ENCODE results near the gene TRIM39.
A peak's percentile ranks its signal among the peaks of the same experiment; 100 is the strongest.
"Not testable (repeated sequence)": the region's sequence is repeated elsewhere in the genome, so short reads cannot be mapped to it uniquely, and the experiment has no call there.

The TRIM39 gene

DNA sequence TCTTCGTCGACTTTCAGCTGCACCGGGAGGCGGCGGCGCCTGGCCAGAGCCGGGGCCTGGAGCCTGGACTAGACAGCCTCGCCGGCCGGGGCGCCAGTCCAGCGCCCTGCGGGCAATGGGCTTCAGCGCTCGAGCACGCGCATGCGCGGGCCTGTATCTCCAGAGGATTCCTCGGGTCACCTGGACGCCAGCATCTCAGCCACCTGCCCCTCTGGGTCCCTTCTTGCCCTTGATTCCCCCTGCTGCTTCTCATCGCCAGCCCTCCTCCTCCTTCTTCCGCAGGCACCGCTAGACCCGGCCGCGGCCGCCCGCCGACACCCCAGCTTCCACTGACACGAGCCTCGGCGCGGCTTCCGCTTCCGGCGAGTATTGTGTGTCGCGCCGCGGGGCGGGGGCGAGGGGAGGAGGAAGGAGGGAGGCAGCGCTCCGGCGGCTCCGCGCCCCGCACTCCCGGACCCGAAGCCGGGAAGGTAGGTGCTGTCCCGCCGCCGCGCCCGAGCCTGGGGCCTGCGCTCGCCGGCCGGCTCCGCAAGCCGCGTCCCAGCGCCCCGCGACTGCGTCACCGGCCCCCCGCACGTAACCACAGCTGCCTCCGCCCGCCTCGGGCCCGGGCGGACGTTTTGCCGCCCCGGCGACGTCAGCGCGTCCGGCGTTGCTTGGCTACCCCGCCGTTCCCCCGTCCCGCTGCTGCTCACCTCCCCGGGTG lies at the start of gene TRIM39:
Gene TRIM39 (plus strand): TSS at position 402 of the 706 bp plus-strand sequence. CDS start 2,391 bp downstream, outside the sequence.
- DNase-seq, result peak; percentile 54

DNA sequence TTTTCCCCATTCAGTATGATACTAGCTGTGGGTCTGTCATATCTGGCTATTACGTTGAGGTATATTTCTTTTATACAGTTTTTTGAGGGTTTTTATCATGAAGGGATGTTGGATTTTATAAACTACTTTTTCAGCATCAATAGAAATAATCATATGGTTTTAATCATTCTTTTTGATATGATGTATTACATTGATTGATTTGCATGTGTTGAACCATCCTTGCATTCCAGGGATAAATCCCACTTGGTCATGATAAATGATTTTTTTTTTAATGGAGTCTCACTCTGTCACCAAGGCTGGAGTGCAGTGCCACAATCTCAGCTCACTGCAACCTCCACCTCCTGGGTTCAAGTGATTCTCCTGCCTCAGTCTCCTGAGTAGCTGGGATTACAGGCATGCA lies 45.7 kb upstream of the TRIM39 start:
- not testable (repeated sequence) for DNase-seq

GRCh38 chr6:30282522-30282921 lies 44.2 kb upstream of the TRIM39 start:
- DNase-seq, result no peak

- DNase-seq, result no peak
Observed at GRCh38 chr6:30283761-30284160, 43.0 kb upstream of the TRIM39 start.

- DNase-seq, result no peak
Observed at GRCh38 chr6:30287139-30287538, 39.6 kb upstream of the TRIM39 start.

GRCh38 chr6:30295837-30296236 lies 30.9 kb upstream of the TRIM39 start:
- no peak for DNase-seq

GRCh38 chr6:30304002-30304401 lies 22.7 kb upstream of the TRIM39 start:
- DNase-seq, result no peak

GRCh38 chr6:30311101-30311500 lies 15.6 kb upstream of the TRIM39 start:
- no peak for DNase-seq

GRCh38 chr6:30311671-30312070 lies 15.1 kb upstream of the TRIM39 start:
- DNase-seq, result no peak

DNA sequence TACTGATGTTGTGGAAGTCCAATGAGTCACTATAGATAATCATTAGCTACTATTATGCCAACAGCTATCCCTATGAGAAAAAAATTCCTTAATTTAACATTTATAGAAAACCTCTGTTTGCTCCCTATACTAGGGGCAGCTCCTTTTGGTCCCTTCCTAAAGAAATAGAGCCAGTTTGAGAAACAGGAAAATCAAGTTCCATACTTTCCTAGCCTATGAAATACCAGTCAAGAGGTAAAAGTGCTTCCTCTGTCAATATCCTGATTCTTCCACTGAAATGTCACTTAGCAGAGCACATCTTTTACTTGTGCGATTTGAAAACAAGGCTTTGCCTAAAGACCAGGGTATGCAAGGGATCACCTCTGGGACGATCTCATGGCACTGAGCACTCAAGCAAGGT lies 14.5 kb upstream of the TRIM39 start:
- DNase-seq, result no peak

DNA sequence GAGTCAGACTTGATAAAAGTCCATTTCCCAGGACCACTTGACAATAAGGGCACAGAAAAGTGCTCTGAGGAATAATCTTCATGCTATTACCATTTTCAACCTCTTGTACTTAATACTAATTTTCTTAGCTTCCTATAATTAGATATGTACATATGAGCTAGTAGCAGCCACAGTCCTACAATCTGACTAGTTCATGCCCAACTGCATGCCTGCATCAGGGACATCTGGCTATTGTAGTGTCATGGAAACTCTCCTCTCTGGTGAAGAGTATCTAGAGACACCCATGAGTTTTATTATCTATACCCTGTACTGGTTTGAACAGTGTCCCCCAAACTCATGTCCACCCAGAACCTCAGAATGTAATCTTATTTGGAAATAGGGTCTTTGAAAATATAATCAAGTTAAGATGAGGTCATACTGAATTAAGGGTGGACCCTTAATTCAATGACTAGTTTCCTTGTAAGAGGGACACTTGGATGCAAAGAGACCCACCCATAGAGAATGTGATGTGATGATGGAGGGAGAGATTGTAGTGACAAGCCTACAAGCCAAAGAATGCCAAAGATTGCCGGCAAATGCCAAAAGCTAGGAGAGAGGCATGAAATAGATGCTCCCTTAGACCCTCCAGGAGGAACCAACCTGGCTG lies 13.9 kb upstream of the TRIM39 start:
- DNase-seq, result no peak

DNA sequence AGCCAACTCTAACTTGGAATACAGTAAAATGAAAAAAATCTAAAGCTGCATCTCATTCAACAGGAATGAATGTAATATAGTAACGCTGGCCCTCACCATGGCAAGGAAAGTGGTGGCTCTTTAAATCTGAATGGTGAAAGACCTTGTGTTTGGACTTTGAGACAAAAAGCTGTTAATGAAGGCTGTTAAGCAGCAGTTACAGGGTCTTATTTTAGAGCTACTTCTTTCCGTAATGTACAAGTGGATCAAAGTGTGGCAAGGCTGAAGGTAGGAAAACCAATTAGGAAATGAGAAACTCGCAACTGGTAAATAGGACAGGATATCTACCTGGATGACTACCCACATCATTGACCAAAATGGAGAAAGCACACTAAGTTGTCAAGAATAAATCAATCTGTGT lies 11.6 kb upstream of the TRIM39 start:
- no peak for DNase-seq

DNA sequence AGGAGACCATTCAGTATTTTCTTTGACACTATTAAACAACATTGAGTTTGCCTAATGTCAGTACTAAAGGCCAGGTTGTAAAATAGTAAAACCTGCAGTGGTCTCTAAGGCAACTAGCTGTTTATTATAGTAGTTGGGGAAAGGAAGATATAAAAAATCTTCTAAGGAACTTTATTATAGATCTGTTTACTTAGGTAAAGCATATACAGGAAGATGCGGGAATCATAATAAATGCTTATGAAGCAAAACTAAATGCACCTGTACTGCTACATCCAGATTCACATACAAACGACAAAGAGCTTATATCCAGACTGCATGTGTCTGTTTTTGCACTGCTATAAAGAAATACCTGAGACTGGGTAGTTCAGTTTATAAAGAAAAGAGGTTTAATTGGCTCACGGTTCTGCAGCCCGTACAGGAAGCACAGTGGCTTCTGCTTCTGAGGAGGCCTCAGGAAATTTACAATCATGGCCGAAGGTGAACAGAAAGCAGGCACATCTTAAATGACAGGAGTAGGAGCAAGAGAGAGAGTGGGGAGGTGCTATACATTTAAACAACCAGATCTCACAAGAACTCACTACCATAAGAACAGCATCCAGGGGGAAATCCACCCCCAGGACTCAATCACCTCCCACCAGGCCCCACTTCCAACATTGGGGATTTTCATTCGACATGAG lies 8.7 kb upstream of the TRIM39 start:
- DNase-seq, result no peak

DNA sequence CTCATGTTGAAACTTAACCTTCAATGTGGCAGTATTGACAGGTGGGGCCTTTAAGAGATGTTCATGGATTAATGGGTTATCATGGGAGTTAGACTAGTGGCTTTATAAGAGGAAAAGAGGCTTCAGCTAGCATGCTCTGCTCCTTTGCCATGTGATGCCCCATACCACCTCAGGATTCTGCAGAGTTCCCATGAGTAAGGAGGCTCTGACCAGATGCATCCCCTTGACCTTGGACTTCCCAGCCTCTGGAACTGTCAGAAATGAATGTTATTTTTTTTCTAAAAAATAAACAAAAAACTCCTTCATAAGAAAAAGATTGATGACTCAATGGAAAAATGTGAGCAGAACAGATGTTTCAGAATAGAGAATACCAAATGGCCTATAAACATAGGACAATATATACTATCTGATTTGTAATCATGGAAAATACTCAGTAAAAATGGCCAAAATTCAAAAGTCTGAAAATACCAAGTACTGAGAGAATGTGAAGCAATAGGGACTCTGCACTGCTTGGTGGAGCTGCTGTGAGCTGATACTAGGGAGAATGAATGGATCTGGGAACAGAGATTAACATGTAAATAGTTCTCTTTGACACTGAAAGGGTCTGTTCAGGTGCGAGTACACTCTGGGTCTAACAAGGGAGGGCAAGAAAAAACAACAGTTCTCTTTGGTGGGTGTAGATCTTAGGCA lies 7.4 kb upstream of the TRIM39 start:
- no peak for DNase-seq

DNA sequence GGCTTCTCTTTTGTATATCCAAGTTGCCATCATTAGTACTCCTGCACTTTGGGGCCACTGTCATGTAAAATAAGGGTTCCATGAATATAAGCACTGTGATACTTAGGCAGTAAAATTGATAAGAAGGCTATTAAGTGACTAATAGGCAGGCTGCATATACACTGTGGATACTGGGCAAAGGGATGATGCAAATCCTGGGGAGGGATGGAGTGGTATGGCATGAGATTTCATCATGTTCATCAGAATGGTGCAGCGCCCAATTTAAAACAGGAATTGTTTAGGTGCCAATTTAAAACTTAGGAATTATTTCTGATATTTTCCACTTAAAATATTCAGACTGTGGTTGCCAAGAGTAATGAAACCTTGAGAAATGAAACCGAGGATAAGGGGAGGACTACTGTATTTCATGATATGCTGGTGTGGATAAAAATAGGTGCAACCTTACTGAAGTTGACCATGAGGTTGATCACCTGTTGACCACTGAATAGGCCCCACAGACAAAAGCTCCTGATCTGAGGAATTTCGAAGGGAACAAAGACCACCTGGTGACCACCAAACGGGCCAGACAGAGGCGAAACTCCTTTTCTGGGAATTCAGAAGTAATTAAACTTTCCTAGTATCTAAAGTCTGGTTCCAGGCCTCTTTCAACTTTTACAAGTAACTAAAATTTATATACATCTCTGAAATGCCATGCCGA lies 4.9 kb upstream of the TRIM39 start:
- DNase-seq, result no peak

- no peak for DNase-seq
Observed at GRCh38 chr6:30322527-30323501, 3.9 kb upstream of the TRIM39 start.

DNA sequence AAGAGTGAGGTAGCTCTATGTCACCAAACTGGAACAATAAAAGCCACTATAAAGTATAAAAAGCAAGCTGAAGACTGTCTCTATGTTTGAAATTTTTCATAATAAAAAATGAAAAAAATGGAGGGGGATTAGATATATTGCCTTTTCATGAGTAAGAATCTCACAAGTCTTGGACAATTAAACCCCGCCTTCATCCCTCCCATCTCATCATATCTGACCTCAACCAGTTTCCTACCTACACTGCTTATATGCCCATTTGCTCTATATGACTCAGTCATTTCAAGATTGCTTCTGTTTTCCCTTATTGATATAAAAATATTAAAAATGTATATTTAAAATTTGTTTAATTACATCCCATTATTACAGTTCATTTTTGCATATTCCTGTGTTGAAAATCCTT lies 2.9 kb upstream of the TRIM39 start:
- DNase-seq, result no peak

- peak; percentile 1 for DNase-seq
Observed at GRCh38 chr6:30325150-30325872, 1.4 kb upstream of the TRIM39 start.

- DNase-seq, result no peak
Observed at GRCh38 chr6:30325873-30326525, 728 bp upstream of the TRIM39 start.

GRCh38 chr6:30327232-30327746 lies 562 bp downstream of the TRIM39 start:
- no peak for DNase-seq

Measured in NCI-H1092 (cell line).